Skeletal muscle tissue (tissue), 4 donors: ENCODE results near the gene RPL5. TPM values are rescaled to one million over a fixed set of nuclear protein-coding genes. Genes with fewer than 3 reads are reported as not detected.

Experiments used
- H3K27ac ChIP-seq: one replicate; pipeline ENCODE4 v1.7.0; 2013; ENCODE audit warnings: mild to moderate bottlenecking, low read depth, low read length, inconsistent platforms
- H3K27me3 ChIP-seq, 3 donors: one replicate each; pipeline ENCODE4 v1.7.0; 2013; ENCODE audit warnings: low read length in 3 of 3; ENCODE audit not compliant: control insufficient read depth in 3 of 3, insufficient read depth in 3 of 3
- H3K36me3 ChIP-seq, 3 donors: one replicate each; pipeline ENCODE4 v1.7.0; 2013; ENCODE audit warnings: low read length in 3 of 3; ENCODE audit not compliant: control insufficient read depth in 3 of 3, insufficient read depth in 3 of 3
- H3K4me1 ChIP-seq, 3 donors: one replicate each; pipeline ENCODE4 v1.7.0; 2013; ENCODE audit warnings: low read length in 3 of 3, mild to moderate bottlenecking in 3 of 3; ENCODE audit not compliant: control insufficient read depth in 3 of 3, insufficient read depth in 3 of 3
- H3K4me3 ChIP-seq, 3 donors: one replicate each; pipeline ENCODE4 v1.7.0; 2013; ENCODE audit warnings: low read length in 3 of 3
- H3K9ac ChIP-seq, 3 donors: one replicate each; pipeline ENCODE4 v1.7.0; 2013; ENCODE audit warnings: low read length in 3 of 3, mild to moderate bottlenecking in 3 of 3, moderate library complexity in 2 of 3, low read depth in 1 of 3
- H3K9me3 ChIP-seq, 3 donors: one replicate each; pipeline ENCODE4 v1.7.0; 2013; ENCODE audit warnings: low read length in 3 of 3; ENCODE audit not compliant: control insufficient read depth in 3 of 3
- total RNA-seq: library from RNA; depleted of rRNA; stranded (reverse); fragments of >200 nt; gene quantifications from one replicate; pipeline ENCODE4 v1.2.3, GENCODE V29; 2014
- donor health status: Osteomylitis.

Gene RPL5
- total RNA-seq, 1 donor from 2014 or later, result 1,925 TPM

- Histone ChIP-seq H3K4me1 (peaks cover 10 to 13% (median 11%) of the 10 kb centered on the region in 3 donors), H3K27ac (no peak overlapping the region), H3K9me3 (no peaks in the 10 kb centered on the region), H3K27me3 (no peaks in the 10 kb centered on the region), H3K36me3 (peaks cover 39 to 91% (median 82%) of the 10 kb centered on the region in 3 donors), H3K9ac (no peak overlapping the region), H3K4me3 (no peak overlapping the region)
Measured at GRCh38 chr1:92839442-92839841, 7.6 kb downstream of the RPL5 start.

- no peak overlapping the region for H3K4me3 ChIP-seq
- H3K9ac ChIP-seq, result no peak overlapping the region
- no peak overlapping the region for H3K27ac ChIP-seq
- H3K9me3 ChIP-seq, result no peaks in the 10 kb centered on the region
- no peaks in the 10 kb centered on the region for H3K27me3 ChIP-seq
- peaks cover 4 to 5% (median 5%) of the 10 kb centered on the region in 3 donors for H3K4me1 ChIP-seq
- peaks cover 33 to 82% (median 74%) of the 10 kb centered on the region in 3 donors for H3K36me3 ChIP-seq
Measured at GRCh38 chr1:92840600-92840999, 8.8 kb downstream of the RPL5 start.

DNA sequence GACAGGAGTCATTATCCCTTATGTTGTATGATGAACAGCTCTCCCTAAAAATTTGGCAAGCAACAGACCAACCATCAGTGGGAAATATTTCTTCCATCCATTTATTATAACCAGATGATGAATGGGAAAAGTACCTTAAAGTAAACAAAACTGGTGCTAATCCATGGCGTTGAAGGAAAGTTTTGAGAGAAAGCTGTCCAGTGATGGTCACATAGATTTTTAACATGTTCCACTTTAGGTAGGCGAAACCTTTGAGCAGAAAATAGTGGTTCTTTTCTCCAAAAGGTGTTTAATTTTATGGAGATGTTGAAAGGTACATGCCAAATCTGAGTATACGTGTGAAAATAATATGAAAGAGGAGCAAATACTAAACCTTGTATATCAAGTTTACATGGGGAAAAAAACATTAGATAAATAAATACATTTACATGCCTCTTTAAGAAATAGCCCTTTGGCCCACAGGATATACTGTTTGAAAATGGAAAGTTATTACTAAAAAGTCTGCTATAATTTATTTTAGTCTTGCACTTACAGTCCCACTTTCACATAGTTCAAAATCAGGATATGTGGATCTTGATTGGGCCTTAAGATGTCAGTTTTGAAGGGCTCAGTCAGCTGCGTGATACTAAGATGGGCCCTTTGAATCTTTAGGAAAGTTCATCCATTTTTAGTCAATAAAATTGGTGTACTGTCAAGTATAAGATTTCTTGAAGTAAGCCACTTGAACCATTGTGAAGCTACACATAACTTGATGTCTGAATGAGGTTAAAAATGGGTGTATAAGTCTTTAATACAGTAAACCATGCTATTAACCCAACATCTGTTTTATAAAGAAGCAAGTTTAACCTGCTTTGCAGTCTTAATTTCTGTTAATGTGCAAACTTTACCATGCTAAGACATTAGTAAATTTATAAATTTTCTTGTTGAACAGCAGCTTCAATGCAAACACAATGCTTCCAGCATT, 10.5 kb downstream of the RPL5 start:
- no peaks in the 10 kb centered on the region for H3K27me3 ChIP-seq
- no peak overlapping the region for H3K4me3 ChIP-seq
- no peak overlapping the region for H3K27ac ChIP-seq
- peaks cover 0 to 5% (median 5%) of the 10 kb centered on the region in 3 donors for H3K4me1 ChIP-seq
- H3K9ac ChIP-seq, result no peak overlapping the region
- H3K9me3 ChIP-seq, result no peaks in the 10 kb centered on the region
- peaks cover 31 to 65% (median 60%) of the 10 kb centered on the region in 3 donors for H3K36me3 ChIP-seq

- no peaks in the 10 kb centered on the region for H3K9me3 ChIP-seq
- peaks cover 27 to 58% (median 53%) of the 10 kb centered on the region in 3 donors for H3K36me3 ChIP-seq
- H3K4me1 ChIP-seq, result peaks cover 0 to 5% (median 2%) of the 10 kb centered on the region in 3 donors
- no peaks in the 10 kb centered on the region for H3K27me3 ChIP-seq
- no peak overlapping the region for H3K27ac ChIP-seq
- H3K4me3 ChIP-seq, result no peak overlapping the region
- H3K9ac ChIP-seq, result no peak overlapping the region
Measured at GRCh38 chr1:92843046-92843423, 11.2 kb downstream of the RPL5 start.

GRCh38 chr1:92843429-92844352, 11.9 kb downstream of the RPL5 start:
- Histone ChIP-seq H3K9ac (no peak overlapping the region), H3K36me3 (peaks cover 24 to 52% (median 46%) of the 10 kb centered on the region in 3 donors), H3K4me3 (no peak overlapping the region), H3K27ac (no peak overlapping the region), H3K9me3 (no peaks in the 10 kb centered on the region), H3K4me1 (peaks cover 0 to 5% (median 2%) of the 10 kb centered on the region in 3 donors), H3K27me3 (no peaks in the 10 kb centered on the region)

GRCh38 chr1:92844439-92844838, 12.6 kb downstream of the RPL5 start:
- Histone ChIP-seq H3K27ac (no peak overlapping the region), H3K9me3 (no peaks in the 10 kb centered on the region), H3K27me3 (no peaks in the 10 kb centered on the region), H3K4me1 (peaks cover 0 to 2% (median 0%) of the 10 kb centered on the region in 3 donors), H3K9ac (no peak overlapping the region), H3K4me3 (no peak overlapping the region), H3K36me3 (peaks cover 24 to 44% (median 43%) of the 10 kb centered on the region in 3 donors)

GRCh38 chr1:92845908-92846307, 14.1 kb downstream of the RPL5 start:
- Histone ChIP-seq H3K9me3 (no peaks in the 10 kb centered on the region), H3K27ac (no peak overlapping the region), H3K4me1 (no peaks in the 10 kb centered on the region), H3K27me3 (no peaks in the 10 kb centered on the region), H3K4me3 (no peak overlapping the region), H3K36me3 (peaks cover 18 to 33% (median 31%) of the 10 kb centered on the region in 3 donors), H3K9ac (no peak overlapping the region)

DNA sequence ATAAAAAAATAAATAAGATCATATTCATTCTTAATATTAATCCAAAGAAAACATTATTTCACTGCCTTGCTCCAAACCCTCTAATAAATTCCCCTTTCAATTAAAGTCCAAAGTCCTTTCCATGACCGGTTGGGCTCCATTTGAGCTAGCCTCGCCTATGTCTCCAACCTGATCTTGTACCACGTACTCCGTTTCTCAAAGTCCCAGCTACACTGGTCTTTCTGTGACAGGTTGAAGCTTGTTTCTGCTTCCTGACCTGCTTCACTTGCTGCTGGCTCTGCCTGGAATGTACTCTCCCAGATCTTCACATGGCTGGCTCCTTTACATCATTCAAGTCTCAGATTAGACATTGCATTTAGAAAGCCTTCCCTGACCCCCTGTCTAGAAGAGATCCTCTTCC, 16.4 kb downstream of the RPL5 start:
- H3K27ac ChIP-seq, result no peak overlapping the region
- H3K36me3 ChIP-seq, result peaks cover 3 to 15% (median 10%) of the 10 kb centered on the region in 3 donors
- no peaks in the 10 kb centered on the region for H3K27me3 ChIP-seq
- H3K9ac ChIP-seq, result peak overlapping the region in 1 of 3 donors; percentile 10
- no peaks in the 10 kb centered on the region for H3K4me1 ChIP-seq
- H3K9me3 ChIP-seq, result no peaks in the 10 kb centered on the region
- no peak overlapping the region for H3K4me3 ChIP-seq

GRCh38 chr1:92850019-92850418, 18.2 kb downstream of the RPL5 start:
- H3K9me3 ChIP-seq, result no peaks in the 10 kb centered on the region
- H3K27me3 ChIP-seq, result no peaks in the 10 kb centered on the region
- H3K4me3 ChIP-seq, result no peak overlapping the region
- H3K36me3 ChIP-seq, result peaks cover 0 to 3% (median 0%) of the 10 kb centered on the region in 3 donors
- H3K4me1 ChIP-seq, result no peaks in the 10 kb centered on the region
- no peak overlapping the region for H3K27ac ChIP-seq
- no peak overlapping the region for H3K9ac ChIP-seq
